ENCODE data around the gene SEMA3G.
A peak's percentile ranks its signal among the peaks of the same experiment; 100 is the strongest.

The SEMA3G gene

GRCh38 chr3:52444860-52445793 lies at the start of gene SEMA3G:
Gene SEMA3G (minus strand): TSS chr3:52445103. CDS start chr3:52445027, 76 bp downstream.
- TF ChIP-seq POLR2A (IDR thresholded peaks at IDR 0.05; ENCODE audit: low read length): no peak
- TF ChIP-seq GATA1 (IDR thresholded peaks at IDR 0.05; ENCODE audit: low read depth, low read length): no peak
- DNase-seq: peak; percentile 80 to 82

DNA sequence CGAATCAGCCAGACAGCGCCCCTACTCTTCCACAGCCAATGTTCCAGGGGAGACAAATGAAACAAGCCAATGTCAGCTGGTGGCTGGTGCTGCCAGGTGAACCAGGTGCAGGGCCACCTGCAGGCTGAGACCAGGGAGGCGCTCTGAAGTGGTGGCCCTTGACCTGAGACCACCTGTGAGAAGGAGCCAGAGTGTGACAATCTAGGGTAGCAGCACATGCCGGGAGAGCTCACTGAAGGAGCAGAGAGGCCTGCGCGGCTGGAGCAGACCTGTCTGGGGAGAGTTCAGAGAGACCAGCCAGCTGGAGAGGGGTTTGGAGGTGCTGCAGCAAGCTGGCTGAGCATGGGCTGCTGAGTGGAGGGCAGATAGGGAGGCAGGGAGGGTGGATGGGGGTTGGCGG lies 49.5 kb upstream of the SEMA3G start:
- no peak for TF ChIP-seq GATA1 (IDR thresholded peaks at IDR 0.05; ENCODE audit: low read depth, low read length)
- no peak for TF ChIP-seq POLR2A (IDR thresholded peaks at IDR 0.05; ENCODE audit: low read length)
- DNase-seq: no peak

GRCh38 chr3:52493232-52494017 lies 48.5 kb upstream of the SEMA3G start:
- TF ChIP-seq GATA1 (IDR thresholded peaks at IDR 0.05; ENCODE audit: low read depth, low read length) (no peak), POLR2A (IDR thresholded peaks at IDR 0.05; ENCODE audit: low read length) (no peak)
- no peak for DNase-seq

DNA sequence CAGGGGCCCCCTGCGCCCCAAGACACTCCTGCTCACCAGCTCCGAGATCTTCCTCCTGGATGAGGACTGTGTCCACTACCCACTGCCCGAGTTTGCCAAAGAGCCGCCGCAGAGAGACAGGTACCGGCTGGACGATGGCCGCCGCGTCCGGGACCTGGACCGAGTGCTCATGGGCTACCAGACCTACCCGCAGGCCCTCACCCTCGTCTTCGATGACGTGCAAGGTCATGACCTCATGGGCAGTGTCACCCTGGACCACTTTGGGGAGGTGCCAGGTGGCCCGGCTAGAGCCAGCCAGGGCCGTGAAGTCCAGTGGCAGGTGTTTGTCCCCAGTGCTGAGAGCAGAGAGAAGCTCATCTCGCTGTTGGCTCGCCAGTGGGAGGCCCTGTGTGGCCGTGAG lies 47.2 kb upstream of the SEMA3G start:
- TF ChIP-seq GATA1 (IDR thresholded peaks at IDR 0.05; ENCODE audit: low read depth, low read length) (no peak), POLR2A (IDR thresholded peaks at IDR 0.05; ENCODE audit: low read length) (no peak)
- no peak for DNase-seq

DNA sequence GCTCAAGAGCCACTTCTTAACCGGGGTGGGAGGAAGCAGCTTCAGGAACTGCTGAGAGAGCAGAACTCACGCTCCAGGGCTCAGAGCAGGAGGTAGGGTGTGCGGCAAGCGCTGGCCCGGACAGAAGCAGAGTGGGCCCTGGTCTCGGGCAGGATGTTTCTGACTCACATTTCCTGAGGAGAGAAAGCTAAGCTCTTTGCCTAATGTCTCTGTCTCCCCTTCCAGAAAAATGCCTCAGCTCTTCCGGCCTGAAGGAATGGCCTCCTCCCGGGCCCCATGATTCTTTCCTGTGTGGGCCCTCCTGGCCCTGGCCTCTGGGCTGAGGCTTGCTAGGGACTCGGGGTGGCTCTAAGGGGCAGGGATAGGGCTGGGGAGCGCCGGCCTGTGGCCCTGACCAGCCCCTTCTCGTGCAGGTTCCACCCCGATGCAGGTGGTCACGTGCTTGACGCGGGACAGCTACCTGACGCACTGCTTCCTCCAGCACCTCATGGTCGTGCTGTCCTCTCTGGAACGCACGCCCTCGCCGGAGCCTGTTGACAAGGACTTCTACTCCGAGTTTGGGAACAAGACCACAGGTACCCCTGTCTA lies 46.1 kb upstream of the SEMA3G start:
- no peak for DNase-seq
- TF ChIP-seq POLR2A (IDR thresholded peaks at IDR 0.05; ENCODE audit: low read length): no peak
- TF ChIP-seq GATA1 (IDR thresholded peaks at IDR 0.05; ENCODE audit: low read depth, low read length): no peak

- no peak for DNase-seq
- TF ChIP-seq POLR2A (IDR thresholded peaks at IDR 0.05; ENCODE audit: low read length): no peak
- TF ChIP-seq GATA1 (IDR thresholded peaks at IDR 0.05; ENCODE audit: low read depth, low read length): no peak
Observed at GRCh38 chr3:52490035-52490938, 45.4 kb upstream of the SEMA3G start.

DNA sequence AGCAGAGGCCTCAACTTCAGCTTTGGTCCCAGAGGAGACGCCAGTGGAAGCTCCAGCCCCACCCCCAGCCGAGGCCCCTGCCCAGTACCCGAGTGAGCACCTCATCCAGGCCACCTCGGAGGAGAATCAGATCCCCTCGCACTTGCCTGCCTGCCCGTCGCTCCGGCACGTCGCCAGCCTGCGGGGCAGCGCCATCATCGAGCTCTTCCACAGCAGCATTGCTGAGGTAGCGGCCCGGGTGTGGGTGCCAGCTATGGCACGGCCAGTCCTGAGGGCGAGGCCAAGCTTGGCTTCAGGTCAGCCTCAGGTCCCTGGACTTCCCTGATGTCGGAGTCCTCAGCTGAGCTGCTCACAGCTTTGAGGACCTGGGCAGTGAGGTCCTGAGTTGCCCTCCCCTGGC lies 44.5 kb upstream of the SEMA3G start:
- no peak for TF ChIP-seq GATA1 (IDR thresholded peaks at IDR 0.05; ENCODE audit: low read depth, low read length)
- TF ChIP-seq POLR2A (IDR thresholded peaks at IDR 0.05; ENCODE audit: low read length): no peak
- DNase-seq: no peak

- TF ChIP-seq GATA1 (IDR thresholded peaks at IDR 0.05; ENCODE audit: low read depth, low read length) (no peak), POLR2A (IDR thresholded peaks at IDR 0.05; ENCODE audit: low read length) (no peak)
- DNase-seq: no peak
Observed at GRCh38 chr3:52488746-52489145, 43.8 kb upstream of the SEMA3G start.

GRCh38 chr3:52487788-52488691 lies 43.1 kb upstream of the SEMA3G start:
- no peak for TF ChIP-seq POLR2A (IDR thresholded peaks at IDR 0.05; ENCODE audit: low read length)
- no peak for TF ChIP-seq GATA1 (IDR thresholded peaks at IDR 0.05; ENCODE audit: low read depth, low read length)
- DNase-seq: no peak

DNA sequence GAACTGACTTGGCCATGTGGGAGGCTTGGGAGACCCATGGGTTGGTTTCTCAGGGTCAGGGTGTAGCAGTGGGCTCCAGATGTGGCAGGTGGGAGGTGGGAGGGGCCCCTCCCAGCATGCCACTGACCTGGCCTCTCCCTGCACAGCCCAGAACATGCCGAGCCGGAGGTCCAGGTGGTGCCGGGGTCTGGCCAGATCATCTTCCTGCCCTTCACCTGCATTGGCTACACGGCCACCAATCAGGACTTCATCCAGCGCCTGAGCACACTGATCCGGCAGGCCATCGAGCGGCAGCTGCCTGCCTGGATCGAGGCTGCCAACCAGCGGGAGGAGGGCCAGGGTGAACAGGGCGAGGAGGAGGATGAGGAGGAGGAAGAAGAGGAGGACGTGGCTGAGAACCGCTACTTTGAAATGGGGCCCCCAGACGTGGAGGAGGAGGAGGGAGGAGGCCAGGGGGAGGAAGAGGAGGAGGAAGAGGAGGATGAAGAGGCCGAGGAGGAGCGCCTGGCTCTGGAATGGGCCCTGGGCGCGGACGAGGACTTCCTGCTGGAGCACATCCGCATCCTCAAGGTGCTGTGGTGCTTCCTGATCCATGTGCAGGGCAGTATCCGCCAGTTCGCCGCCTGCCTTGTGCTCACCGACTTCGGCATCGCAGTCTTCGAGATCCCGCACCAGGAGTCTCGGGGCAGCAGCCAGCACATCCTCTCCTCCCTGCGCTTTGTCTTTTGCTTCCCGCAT lies 42.3 kb upstream of the SEMA3G start:
- no peak for DNase-seq
- TF ChIP-seq GATA1 (IDR thresholded peaks at IDR 0.05; ENCODE audit: low read depth, low read length) (no peak), POLR2A (IDR thresholded peaks at IDR 0.05; ENCODE audit: low read length) (no peak)

DNA sequence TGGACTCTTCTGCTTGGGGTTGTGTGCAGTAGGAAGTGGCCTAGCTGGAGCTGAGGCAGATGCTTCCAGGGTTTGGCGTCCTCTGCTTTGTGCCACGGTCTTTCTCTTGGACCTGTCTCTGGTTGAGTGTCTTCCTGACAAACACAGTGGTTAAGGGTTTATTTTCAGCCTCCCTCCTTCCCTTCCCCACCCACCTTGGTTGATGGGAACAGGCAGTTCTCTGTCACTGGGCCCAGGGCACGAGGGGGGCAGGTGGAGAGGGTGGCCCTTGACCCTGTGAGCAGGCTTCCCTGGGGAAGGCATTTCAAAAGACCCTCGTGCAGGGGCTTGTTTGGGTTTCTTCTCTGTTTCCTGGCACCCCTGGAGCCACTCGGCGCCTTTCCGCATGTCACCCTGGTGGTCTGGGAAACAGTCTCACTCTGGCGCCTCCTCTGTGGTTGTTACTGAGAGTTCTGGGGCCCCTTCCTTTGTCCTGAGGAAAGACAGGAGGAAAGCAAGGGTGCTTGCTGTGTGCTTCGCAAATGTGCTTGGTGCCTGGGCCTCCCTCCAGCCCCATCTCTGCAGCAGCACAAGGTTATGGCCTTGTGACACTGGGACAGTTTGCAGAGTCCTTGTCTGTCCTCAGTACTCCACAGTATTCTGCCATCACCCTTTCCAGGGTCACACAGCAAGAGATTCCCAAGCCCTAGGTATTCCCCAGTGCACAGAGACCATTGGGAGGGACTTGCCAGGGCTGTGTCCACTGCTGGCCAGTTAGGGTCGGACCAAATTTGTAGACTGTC lies 40.0 kb upstream of the SEMA3G start:
- DNase-seq: no peak
- TF ChIP-seq POLR2A (IDR thresholded peaks at IDR 0.05; ENCODE audit: low read length) (no peak), GATA1 (IDR thresholded peaks at IDR 0.05; ENCODE audit: low read depth, low read length) (no peak)

Measured in erythroblast (primary cell).